Epithelial cell of esophagus (primary cell): ENCODE data around the gene SAG.

ENCODE experiments used
- DNase-seq: peaks from one replicate; pipeline ENCODE4 v3.0.0; 2010; ENCODE audit warnings: low read depth
- H3K4me3 ChIP-seq: 2 replicates; pipeline ENCODE4 v1.5.1; 2011; ENCODE audit warnings: mild to moderate bottlenecking, low read length, control low read depth
- TF ChIP-seq, protein P1 (sequence below): IDR thresholded peaks from 2 replicates; pipeline ENCODE4 v1.5.1; 2011; ENCODE audit warnings: low read depth, mild to moderate bottlenecking, low read length, control low read depth, inconsistent platforms; ENCODE audit not compliant: insufficient read depth; ENCODE audit errors: missing control alignments

SAG gene

GRCh38 chr2:233336541-233336940 lies 28.9 kb downstream of the SAG start:
- DNase-seq = no peak
- TF ChIP-seq, protein P1, sequence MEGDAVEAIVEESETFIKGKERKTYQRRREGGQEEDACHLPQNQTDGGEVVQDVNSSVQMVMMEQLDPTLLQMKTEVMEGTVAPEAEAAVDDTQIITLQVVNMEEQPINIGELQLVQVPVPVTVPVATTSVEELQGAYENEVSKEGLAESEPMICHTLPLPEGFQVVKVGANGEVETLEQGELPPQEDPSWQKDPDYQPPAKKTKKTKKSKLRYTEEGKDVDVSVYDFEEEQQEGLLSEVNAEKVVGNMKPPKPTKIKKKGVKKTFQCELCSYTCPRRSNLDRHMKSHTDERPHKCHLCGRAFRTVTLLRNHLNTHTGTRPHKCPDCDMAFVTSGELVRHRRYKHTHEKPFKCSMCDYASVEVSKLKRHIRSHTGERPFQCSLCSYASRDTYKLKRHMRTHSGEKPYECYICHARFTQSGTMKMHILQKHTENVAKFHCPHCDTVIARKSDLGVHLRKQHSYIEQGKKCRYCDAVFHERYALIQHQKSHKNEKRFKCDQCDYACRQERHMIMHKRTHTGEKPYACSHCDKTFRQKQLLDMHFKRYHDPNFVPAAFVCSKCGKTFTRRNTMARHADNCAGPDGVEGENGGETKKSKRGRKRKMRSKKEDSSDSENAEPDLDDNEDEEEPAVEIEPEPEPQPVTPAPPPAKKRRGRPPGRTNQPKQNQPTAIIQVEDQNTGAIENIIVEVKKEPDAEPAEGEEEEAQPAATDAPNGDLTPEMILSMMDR = no peak
- no peak overlapping the region for H3K4me3 ChIP-seq

GRCh38 chr2:233338046-233338445 lies 30.4 kb downstream of the SAG start:
- DNase-seq = no peak
- no peak overlapping the region for H3K4me3 ChIP-seq
- TF ChIP-seq, protein P1 = no peak

DNA sequence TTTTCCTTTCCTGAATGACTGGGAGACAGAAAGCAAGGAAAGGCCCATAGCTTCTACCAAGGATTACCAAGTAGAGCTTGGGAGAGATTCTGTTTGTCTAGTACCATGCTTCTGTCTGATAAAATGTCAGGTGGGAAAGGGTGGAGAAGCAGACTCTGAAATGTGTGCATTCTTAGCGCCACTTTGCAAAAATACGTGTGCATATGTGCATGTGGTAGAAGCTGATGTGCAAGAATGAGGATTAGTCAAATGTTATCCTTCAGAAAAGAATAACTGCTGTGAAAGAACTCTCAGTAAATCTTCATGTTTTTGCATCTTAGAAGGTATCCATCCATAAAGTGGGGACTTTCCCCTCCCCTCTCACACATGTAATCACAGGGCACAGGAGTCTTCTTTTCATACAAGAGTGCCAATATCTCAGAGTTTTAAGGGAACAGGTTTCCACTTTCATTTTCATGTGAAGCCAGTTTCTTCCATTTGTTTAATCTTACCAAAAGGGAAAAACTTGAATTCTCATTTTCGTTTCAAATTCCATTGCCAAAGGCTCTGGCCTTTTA lies 31.3 kb downstream of the SAG start:
- DNase-seq = no peak
- TF ChIP-seq, protein P1 = no peak
- no peak overlapping the region for H3K4me3 ChIP-seq

GRCh38 chr2:233339427-233339826 lies 31.8 kb downstream of the SAG start:
- DNase-seq = peak; percentile 24
- no peak overlapping the region for H3K4me3 ChIP-seq
- TF ChIP-seq, protein P1 = no peak

DNA sequence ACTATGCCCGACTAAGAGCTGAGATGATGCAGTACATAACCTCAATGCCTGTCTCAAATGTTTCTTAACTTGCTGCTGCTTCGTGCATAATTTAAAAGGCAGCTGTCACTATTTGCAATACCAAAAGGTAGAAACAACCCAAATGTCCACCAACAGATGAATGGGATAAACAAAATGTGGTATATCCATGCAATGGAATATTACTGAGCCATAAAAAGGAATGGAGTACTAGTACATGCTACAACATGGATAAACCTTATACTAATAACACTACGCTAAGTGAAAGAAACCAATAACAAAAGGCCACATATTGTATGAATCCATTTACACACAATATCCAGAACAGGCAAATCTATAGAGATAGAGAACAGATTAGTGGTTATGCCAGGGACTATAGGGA lies 33.7 kb downstream of the SAG start:
- no peak for DNase-seq
- TF ChIP-seq, protein P1 = no peak
- no peak overlapping the region for H3K4me3 ChIP-seq

DNA sequence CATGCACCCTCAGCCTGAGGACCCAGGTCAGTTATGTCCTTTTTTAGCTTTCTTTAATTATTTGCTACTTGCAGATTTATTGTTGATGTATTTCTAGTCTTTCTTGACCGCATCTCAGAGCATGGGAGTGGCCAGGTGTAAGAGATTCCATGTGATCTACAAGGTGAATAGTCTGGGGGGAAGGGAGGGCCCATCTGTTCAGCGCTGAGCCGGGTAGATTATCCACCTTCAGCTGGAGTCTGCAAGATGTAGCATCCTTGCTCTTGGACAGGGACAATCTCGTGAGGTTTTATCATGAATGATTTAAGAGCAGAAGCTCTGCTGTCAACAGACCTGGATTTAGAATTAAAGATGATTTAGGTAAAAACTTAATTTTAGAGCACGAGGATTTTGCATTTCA lies 34.7 kb downstream of the SAG start:
- H3K4me3 ChIP-seq = no peak overlapping the region
- DNase-seq = no peak
- TF ChIP-seq, protein P1 = no peak

DNA sequence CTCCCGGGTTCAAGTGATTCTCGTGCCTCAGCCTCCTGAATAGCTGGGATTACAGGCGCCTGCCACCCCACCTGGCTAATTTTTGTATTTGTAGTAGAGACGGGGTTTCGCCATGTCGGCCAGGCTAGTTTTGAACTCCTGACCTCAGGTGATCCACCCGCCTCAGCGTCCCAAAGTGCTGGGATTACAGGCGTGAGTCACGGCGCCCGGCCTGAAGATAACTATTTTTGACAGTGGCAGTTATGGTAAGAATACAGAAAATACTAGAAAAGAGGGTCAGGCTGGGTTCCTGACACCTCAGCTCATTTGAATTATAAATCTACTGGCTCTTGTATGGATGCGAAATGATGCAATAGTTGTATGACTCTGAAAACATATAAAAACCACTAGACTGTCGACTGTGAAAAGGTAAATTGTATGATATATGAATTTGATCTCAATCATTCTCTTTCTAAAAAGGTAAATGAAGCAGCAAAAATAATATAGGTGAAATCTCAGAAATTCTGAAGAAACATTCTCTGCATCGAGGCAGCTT lies 35.6 kb downstream of the SAG start:
- TF ChIP-seq, protein P1 = no peak
- no peak for DNase-seq
- no peak overlapping the region for H3K4me3 ChIP-seq
